Measurements from ENCODE around the gene WDR5B.
A peak's percentile ranks its signal among the peaks of the same experiment; 100 is the strongest.
"Not testable (repeated sequence)": the region's sequence is repeated elsewhere in the genome, so short reads cannot be mapped to it uniquely, and the experiment has no call there.

The WDR5B gene

DNA sequence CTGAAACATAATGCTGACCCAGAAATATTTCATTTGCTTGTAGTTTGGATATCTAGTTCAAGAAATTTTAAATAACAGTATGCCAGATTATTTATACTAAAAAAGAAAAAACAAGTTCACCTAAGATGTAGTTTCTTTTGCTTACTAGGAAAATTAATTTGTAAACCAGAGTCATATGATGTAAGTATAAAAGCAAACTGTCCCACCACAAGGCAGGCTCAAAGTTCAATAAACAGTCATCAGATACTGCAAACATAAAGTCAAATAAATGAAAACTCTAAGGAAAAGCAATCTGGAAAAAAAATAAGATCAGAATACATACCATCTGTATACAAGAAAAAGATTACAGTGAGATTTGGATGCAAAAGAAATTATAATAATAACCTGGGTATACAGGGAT is 40.2 kb upstream of the WDR5B start:
- H3K36me3 ChIP-seq (ENCODE audit: control insufficient read depth in 4 of 4, insufficient read depth in 4 of 4, low read length in 3 of 4) = peaks cover 19 to 58% (median 29%) of the 10 kb centered on the region in 4 experiments
- DNase-seq = no peak
- H3K9me3 ChIP-seq (ENCODE audit: control extremely low read depth in 1 of 5, control insufficient read depth in 4 of 5, insufficient read depth in 2 of 5, low read depth in 1 of 5, low read length in 4 of 5) = no peaks in the 10 kb centered on the region
- H3K27ac ChIP-seq (ENCODE audit: insufficient read depth in 1 of 2, low read depth in 1 of 2, low read length in 2 of 2, poor library complexity in 1 of 2, severe bottlenecking in 2 of 2) = no peak overlapping the region
- ChIA-PET CTCF (interaction anchor here (3.7 kb wide), 1 partner anchor 223 kb away, joined by 20 read pairs; no protein-coding TSS in a partner anchor), POLR2A (no interaction called here)
- H3K4me3 ChIP-seq (ENCODE audit: control insufficient read depth in 1 of 7, extremely low read depth in 1 of 7, insufficient read depth in 4 of 7, low read depth in 2 of 7, low read length in 6 of 7) = no peak overlapping the region
- H3K27me3 ChIP-seq (replicated peaks in 2 of 5; ENCODE audit: control insufficient read depth in 4 of 5, insufficient read depth in 5 of 5, low read length in 4 of 5) = no peaks in the 10 kb centered on the region
- H3K4me1 ChIP-seq (ENCODE audit: control extremely low read depth in 1 of 4, control insufficient read depth in 4 of 4, insufficient read depth in 4 of 4, low read length in 3 of 4) = peaks cover 0 to 9% (median 1%) of the 10 kb centered on the region in 4 experiments

DNA sequence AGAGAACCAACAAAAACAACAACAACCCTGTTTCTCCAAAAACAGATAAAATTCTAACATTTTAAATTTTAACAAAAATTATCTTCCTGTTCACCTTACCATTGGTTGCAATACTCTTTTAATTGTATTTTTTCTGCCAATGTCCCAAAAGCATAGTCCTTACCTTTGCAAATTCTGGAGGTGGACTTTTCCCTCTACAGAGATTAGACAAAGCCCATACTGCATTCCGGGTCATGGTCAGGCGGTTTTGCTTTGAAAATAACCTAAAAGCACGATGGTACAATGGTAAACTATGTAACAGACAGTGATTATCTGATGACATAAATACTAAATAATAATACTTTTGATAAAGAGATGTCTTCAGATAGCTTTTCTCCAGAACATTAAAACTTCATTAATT is 35.5 kb upstream of the WDR5B start:
- no peaks in the 10 kb centered on the region for H3K4me1 ChIP-seq (ENCODE audit: control extremely low read depth in 1 of 4, control insufficient read depth in 4 of 4, insufficient read depth in 4 of 4, low read length in 3 of 4)
- no peak overlapping the region for H3K4me3 ChIP-seq (ENCODE audit: control insufficient read depth in 1 of 7, extremely low read depth in 1 of 7, insufficient read depth in 4 of 7, low read depth in 2 of 7, low read length in 6 of 7)
- DNase-seq = no peak
- no CpG with 5 or more reads among the region's 3 CpGs for WGBS (ENCODE audit: insufficient coverage)
- no peak overlapping the region for H3K27ac ChIP-seq (ENCODE audit: insufficient read depth in 1 of 2, low read depth in 1 of 2, low read length in 2 of 2, poor library complexity in 1 of 2, severe bottlenecking in 2 of 2)
- POLR2A ChIA-PET = no interaction called here
- no peaks in the 10 kb centered on the region for H3K9me3 ChIP-seq (ENCODE audit: control extremely low read depth in 1 of 5, control insufficient read depth in 4 of 5, insufficient read depth in 2 of 5, low read depth in 1 of 5, low read length in 4 of 5)
- no peaks in the 10 kb centered on the region for H3K27me3 ChIP-seq (replicated peaks in 2 of 5; ENCODE audit: control insufficient read depth in 4 of 5, insufficient read depth in 5 of 5, low read length in 4 of 5)
- CTCF ChIA-PET = interaction anchor here (0.7 to 1.0 kb wide), 2 partner anchors 45 to 218 kb away, joined by 3 read pairs; no protein-coding TSS in a partner anchor
- H3K36me3 ChIP-seq (ENCODE audit: control insufficient read depth in 4 of 4, insufficient read depth in 4 of 4, low read length in 3 of 4) = peaks cover 13 to 47% (median 29%) of the 10 kb centered on the region in 4 experiments

DNA sequence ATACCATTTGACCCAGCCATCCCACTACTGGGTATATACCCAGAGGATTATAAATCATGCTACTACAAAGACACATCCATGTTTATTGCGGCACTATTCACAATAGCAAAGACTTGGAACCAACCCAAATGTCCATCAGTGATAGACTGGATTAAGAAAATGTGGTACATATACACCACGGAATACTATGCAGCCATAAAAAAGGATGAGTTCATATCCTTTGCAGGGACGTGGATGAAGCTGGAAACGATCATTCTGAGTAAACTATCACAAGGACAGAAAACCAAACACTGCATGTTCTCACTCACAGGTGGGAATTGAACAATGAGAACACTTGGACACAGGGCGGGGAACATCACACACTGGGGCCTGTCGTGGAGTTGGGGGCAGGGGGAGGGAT is 32.4 kb upstream of the WDR5B start:
- Histone ChIP-seq H3K9me3 (ENCODE audit: control extremely low read depth in 1 of 5, control insufficient read depth in 4 of 5, insufficient read depth in 2 of 5, low read depth in 1 of 5, low read length in 4 of 5) (peaks cover 0 to 12% (median 8%) of the 10 kb centered on the region in 5 experiments), H3K36me3 (ENCODE audit: control insufficient read depth in 4 of 4, insufficient read depth in 4 of 4, low read length in 3 of 4) (peaks cover 13 to 57% (median 31%) of the 10 kb centered on the region in 4 experiments)
- H3K4me1 ChIP-seq (ENCODE audit: control extremely low read depth in 1 of 4, control insufficient read depth in 4 of 4, insufficient read depth in 4 of 4, low read length in 3 of 4); CTCF ChIA-PET; DNase-seq; H3K4me3 ChIP-seq (ENCODE audit: control insufficient read depth in 1 of 7, extremely low read depth in 1 of 7, insufficient read depth in 4 of 7, low read depth in 2 of 7, low read length in 6 of 7); H3K27me3 ChIP-seq (replicated peaks in 2 of 5; ENCODE audit: control insufficient read depth in 4 of 5, insufficient read depth in 5 of 5, low read length in 4 of 5); H3K27ac ChIP-seq (ENCODE audit: insufficient read depth in 1 of 2, low read depth in 1 of 2, low read length in 2 of 2, poor library complexity in 1 of 2, severe bottlenecking in 2 of 2); POLR2A ChIA-PET: not testable (repeated sequence)
- WGBS (ENCODE audit: insufficient coverage) = 100% methylated on average over 1 of the region's 6 CpGs

DNA sequence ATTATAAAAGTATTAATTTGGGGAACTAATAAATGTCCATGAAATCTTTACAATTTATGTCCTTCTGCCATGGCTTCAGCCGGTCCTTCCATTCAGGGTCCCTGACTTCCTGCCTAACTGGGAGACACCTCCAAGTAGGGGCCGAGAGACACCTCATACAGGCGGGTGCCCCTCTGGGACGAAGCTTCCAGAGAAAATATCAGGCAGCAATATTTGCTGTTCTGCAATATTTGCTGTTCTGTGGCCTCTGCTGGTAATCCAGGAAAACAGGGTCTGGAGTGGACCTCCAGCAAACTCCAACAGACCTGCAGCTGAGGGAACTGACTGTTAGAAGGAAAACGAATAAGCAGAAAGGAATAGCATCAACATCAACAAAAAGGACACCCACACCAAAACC is 28.6 kb upstream of the WDR5B start:
- H3K4me3 ChIP-seq (ENCODE audit: control insufficient read depth in 1 of 7, extremely low read depth in 1 of 7, insufficient read depth in 4 of 7, low read depth in 2 of 7, low read length in 6 of 7); POLR2A ChIA-PET; H3K27ac ChIP-seq (ENCODE audit: insufficient read depth in 1 of 2, low read depth in 1 of 2, low read length in 2 of 2, poor library complexity in 1 of 2, severe bottlenecking in 2 of 2); H3K4me1 ChIP-seq (ENCODE audit: control extremely low read depth in 1 of 4, control insufficient read depth in 4 of 4, insufficient read depth in 4 of 4, low read length in 3 of 4); DNase-seq; H3K27me3 ChIP-seq (replicated peaks in 2 of 5; ENCODE audit: control insufficient read depth in 4 of 5, insufficient read depth in 5 of 5, low read length in 4 of 5): not testable (repeated sequence)
- H3K9me3 ChIP-seq (ENCODE audit: control extremely low read depth in 1 of 5, control insufficient read depth in 4 of 5, insufficient read depth in 2 of 5, low read depth in 1 of 5, low read length in 4 of 5) = peaks cover 0 to 12% (median 8%) of the 10 kb centered on the region in 5 experiments
- 96% methylated on average over 3 of the region's 5 CpGs for WGBS (ENCODE audit: insufficient coverage)
- CTCF ChIA-PET = interaction anchor here (2.0 kb wide), 1 partner anchor 10 kb away, joined by 6 read pairs; no protein-coding TSS in a partner anchor
- peaks cover 13 to 68% (median 40%) of the 10 kb centered on the region in 4 experiments for H3K36me3 ChIP-seq (ENCODE audit: control insufficient read depth in 4 of 4, insufficient read depth in 4 of 4, low read length in 3 of 4)

DNA sequence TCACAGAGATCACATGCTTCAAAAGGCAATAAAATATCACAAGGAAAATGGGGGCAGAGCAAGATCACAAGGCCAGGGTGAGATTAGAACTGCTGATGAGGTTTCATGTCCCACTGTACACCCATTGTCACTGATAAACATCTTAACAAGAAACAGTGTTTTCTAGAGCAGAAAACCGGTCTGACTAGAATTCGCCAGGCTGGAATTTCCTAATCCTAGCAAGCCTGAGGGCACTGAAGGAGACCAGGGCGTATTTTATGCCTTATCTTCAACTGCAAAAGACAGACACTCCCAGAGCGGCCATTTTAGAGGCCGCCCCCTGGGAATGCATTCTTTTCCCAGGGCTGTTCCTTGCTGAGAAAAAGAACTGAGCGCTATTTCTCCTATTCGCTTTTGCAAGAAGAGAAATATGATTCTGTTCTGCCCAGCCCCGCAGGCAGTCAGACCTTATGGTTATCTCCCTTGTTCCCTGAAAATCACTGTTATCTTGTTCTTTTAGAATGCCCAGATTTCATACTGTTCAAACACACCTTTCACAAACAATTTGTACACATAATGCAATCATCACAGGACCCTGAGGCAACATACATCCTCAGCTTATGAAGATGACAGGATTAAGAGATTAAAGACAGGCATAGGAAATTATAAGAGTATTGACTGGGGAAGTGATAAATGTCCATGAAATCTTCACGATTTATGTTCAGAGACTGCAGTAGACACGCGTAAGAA is 28.1 kb upstream of the WDR5B start:
- DNase-seq; H3K27me3 ChIP-seq (replicated peaks in 2 of 5; ENCODE audit: control insufficient read depth in 4 of 5, insufficient read depth in 5 of 5, low read length in 4 of 5); H3K4me3 ChIP-seq (ENCODE audit: control insufficient read depth in 1 of 7, extremely low read depth in 1 of 7, insufficient read depth in 4 of 7, low read depth in 2 of 7, low read length in 6 of 7); H3K27ac ChIP-seq (ENCODE audit: insufficient read depth in 1 of 2, low read depth in 1 of 2, low read length in 2 of 2, poor library complexity in 1 of 2, severe bottlenecking in 2 of 2); POLR2A ChIA-PET; H3K4me1 ChIP-seq (ENCODE audit: control extremely low read depth in 1 of 4, control insufficient read depth in 4 of 4, insufficient read depth in 4 of 4, low read length in 3 of 4): not testable (repeated sequence)
- CTCF ChIA-PET = interaction anchor here (2.0 kb wide), 1 partner anchor 11 kb away, joined by 6 read pairs; no protein-coding TSS in a partner anchor
- Histone ChIP-seq H3K9me3 (ENCODE audit: control extremely low read depth in 1 of 5, control insufficient read depth in 4 of 5, insufficient read depth in 2 of 5, low read depth in 1 of 5, low read length in 4 of 5) (peaks cover 0 to 12% (median 8%) of the 10 kb centered on the region in 5 experiments), H3K36me3 (ENCODE audit: control insufficient read depth in 4 of 4, insufficient read depth in 4 of 4, low read length in 3 of 4) (peaks cover 13 to 68% (median 40%) of the 10 kb centered on the region in 4 experiments)
- WGBS (ENCODE audit: insufficient coverage) = 93% methylated on average over 7 of the region's 11 CpGs

DNA sequence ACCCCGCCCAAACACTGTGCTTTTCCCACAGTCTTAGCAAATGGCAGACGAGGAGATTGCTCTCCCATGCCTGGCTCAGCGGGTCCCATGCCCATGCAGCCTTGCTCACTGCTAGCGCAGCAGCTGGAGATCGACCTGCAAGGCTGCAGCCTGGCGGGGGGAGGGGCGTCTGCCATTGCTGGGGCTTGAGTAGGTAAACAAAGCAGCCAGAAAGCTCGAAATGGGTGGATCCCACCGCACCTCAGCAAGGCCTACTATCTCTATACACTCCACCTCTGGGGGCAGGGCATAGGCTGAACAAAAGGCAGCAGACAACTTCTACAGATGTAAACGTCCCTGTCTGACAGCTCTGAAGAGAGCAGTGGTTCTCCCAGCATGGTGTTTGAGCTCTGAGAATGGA is 27.2 kb upstream of the WDR5B start:
- peaks cover 10 to 66% (median 42%) of the 10 kb centered on the region in 4 experiments for H3K36me3 ChIP-seq (ENCODE audit: control insufficient read depth in 4 of 4, insufficient read depth in 4 of 4, low read length in 3 of 4)
- H3K9me3 ChIP-seq (ENCODE audit: control extremely low read depth in 1 of 5, control insufficient read depth in 4 of 5, insufficient read depth in 2 of 5, low read depth in 1 of 5, low read length in 4 of 5) = peaks cover 0 to 12% (median 8%) of the 10 kb centered on the region in 5 experiments
- H3K4me1 ChIP-seq (ENCODE audit: control extremely low read depth in 1 of 4, control insufficient read depth in 4 of 4, insufficient read depth in 4 of 4, low read length in 3 of 4) = no peaks in the 10 kb centered on the region
- H3K4me3 ChIP-seq (ENCODE audit: control insufficient read depth in 1 of 7, extremely low read depth in 1 of 7, insufficient read depth in 4 of 7, low read depth in 2 of 7, low read length in 6 of 7) = no peak overlapping the region
- H3K27me3 ChIP-seq (replicated peaks in 2 of 5; ENCODE audit: control insufficient read depth in 4 of 5, insufficient read depth in 5 of 5, low read length in 4 of 5) = no peaks in the 10 kb centered on the region
- ChIA-PET POLR2A (no interaction called here), CTCF (interaction anchor here (0.6 kb wide), 1 partner anchor 639 kb away, joined by 3 read pairs; no protein-coding TSS in a partner anchor)
- DNase-seq = no peak
- H3K27ac ChIP-seq (ENCODE audit: insufficient read depth in 1 of 2, low read depth in 1 of 2, low read length in 2 of 2, poor library complexity in 1 of 2, severe bottlenecking in 2 of 2) = no peak overlapping the region
- 100% methylated on average over 3 of the region's 10 CpGs for WGBS (ENCODE audit: insufficient coverage)

DNA sequence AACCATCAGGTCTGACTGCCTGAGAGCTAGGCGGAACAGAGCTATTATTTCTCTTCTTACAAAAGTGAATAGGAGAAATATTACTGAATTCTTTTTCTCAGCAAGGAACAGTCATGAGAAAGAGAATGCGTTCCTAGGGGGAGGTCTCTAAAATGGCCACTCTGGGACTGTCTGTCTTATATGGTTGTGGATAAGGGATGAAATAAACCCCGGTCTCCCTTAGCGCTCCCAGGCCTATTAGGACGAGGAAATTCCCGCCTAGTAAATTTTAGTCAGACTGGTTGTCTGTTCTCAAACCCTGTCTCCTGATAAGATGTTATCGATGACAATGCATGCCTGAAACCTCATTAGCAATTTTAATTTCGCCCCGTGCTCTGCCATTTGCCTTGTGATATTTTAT is 20.1 kb upstream of the WDR5B start:
- WGBS (ENCODE audit: insufficient coverage) = 94% methylated on average over 5 of the region's 9 CpGs
- no peaks in the 10 kb centered on the region for H3K4me1 ChIP-seq (ENCODE audit: control extremely low read depth in 1 of 4, control insufficient read depth in 4 of 4, insufficient read depth in 4 of 4, low read length in 3 of 4)
- no peaks in the 10 kb centered on the region for H3K27me3 ChIP-seq (replicated peaks in 2 of 5; ENCODE audit: control insufficient read depth in 4 of 5, insufficient read depth in 5 of 5, low read length in 4 of 5)
- H3K36me3 ChIP-seq (ENCODE audit: control insufficient read depth in 4 of 4, insufficient read depth in 4 of 4, low read length in 3 of 4) = peaks cover 20 to 70% (median 52%) of the 10 kb centered on the region in 4 experiments
- CTCF ChIA-PET = no interaction called here
- POLR2A ChIA-PET = no interaction called here
- peaks cover 0 to 14% (median 12%) of the 10 kb centered on the region in 5 experiments for H3K9me3 ChIP-seq (ENCODE audit: control extremely low read depth in 1 of 5, control insufficient read depth in 4 of 5, insufficient read depth in 2 of 5, low read depth in 1 of 5, low read length in 4 of 5)
- peak in 2 of 3 donors; percentile 28 to 35 for DNase-seq
- no peak overlapping the region for H3K4me3 ChIP-seq (ENCODE audit: control insufficient read depth in 1 of 7, extremely low read depth in 1 of 7, insufficient read depth in 4 of 7, low read depth in 2 of 7, low read length in 6 of 7)
- H3K27ac ChIP-seq (ENCODE audit: insufficient read depth in 1 of 2, low read depth in 1 of 2, low read length in 2 of 2, poor library complexity in 1 of 2, severe bottlenecking in 2 of 2) = no peak overlapping the region

Measured in common myeloid progenitor, CD34-positive (primary cell).